Activated T-helper 1 cell treated with anti-CD3 and anti-CD28 coated beads, Interleukin-12 subunit alpha, Interleukin-12 subunit beta, Interleukin-2, Interleukin-4 antibody, amounts not matched to agents 30 ng/mL and 10 ng/mL and 1 ng/mL, durations not matched to agents 14 hours and 24 hours and 36 hours (primary cell): Measurements from ENCODE around the gene PHGDH. TPM values are rescaled to one million over a fixed set of nuclear protein-coding genes. Genes with fewer than 3 reads are reported as not detected.

Source experiments
- total RNA-seq: library from RNA; stranded (reverse); gene quantifications from 2 replicates; pipeline ENCODE4 v1.2.3, GENCODE V29; 2022

Gene PHGDH
- total RNA-seq, 1 donor from 2014 or later: 49.3 TPM

Other genes with a start within 250 kb of the PHGDH start
- not detected in 2 replicates for gene HSD3B1, start 204.7 kb upstream of the PHGDH start, total RNA-seq
- gene ZNF697, start 63.7 kb upstream of the PHGDH start, total RNA-seq: 2.9 and 3.0 TPM in 2 replicates
- gene HMGCS2, start 57.0 kb downstream of the PHGDH start, total RNA-seq: not detected in 2 replicates
- gene REG4, start 99.5 kb downstream of the PHGDH start, total RNA-seq: 0.34 and 0.78 TPM in 2 replicates
- not detected in 2 replicates for gene ADAM30, start 184.6 kb downstream of the PHGDH start, total RNA-seq